Transverse colon (tissue), 4 donors: ENCODE data around the gene SLC29A4. TPM values are rescaled to one million over a fixed set of nuclear protein-coding genes. Genes with fewer than 3 reads are reported as not detected.
"Not testable (repeated sequence)": the region's sequence is repeated elsewhere in the genome, so short reads cannot be mapped to it uniquely, and the experiment has no call there.

Source experiments
- DNase-seq: peaks from one replicate; pipeline ENCODE4 v3.0.0-alpha.2; 2019
- H3K27ac ChIP-seq, 4 donors: fragments of 200-600 bp; sonication (generic); 2 replicates each; pipeline ENCODE4 v1.5.1; 2016 to 2018; ENCODE audit warnings: inconsistent platforms in 4 of 4
- H3K27me3 ChIP-seq: fragments of 200-600 bp; sonication (generic); 2 replicates; pipeline ENCODE4 v1.5.1; 2017; ENCODE audit warnings: inconsistent platforms
- H3K36me3 ChIP-seq, 4 donors: fragments of 200-600 bp; sonication (generic); 2 replicates each; pipeline ENCODE4 v1.5.1; 2017 to 2019; ENCODE audit warnings: inconsistent platforms in 4 of 4
- H3K4me1 ChIP-seq, 4 donors: fragments of 200-600 bp; sonication (generic); 2 replicates each; pipeline ENCODE4 v1.5.1; 2017 to 2020; ENCODE audit warnings: inconsistent platforms in 4 of 4
- H3K4me3 ChIP-seq, 4 donors: fragments of 200-600 bp; sonication (generic); 1 replicate in 1 of 4; 2 replicates in 3 of 4; pipeline versions ENCODE4 v1.5.1 to v1.6.1; 2017 to 2019; ENCODE audit warnings: inconsistent platforms in 4 of 4
- H3K9me3 ChIP-seq, 2 donors: fragments of 200-600 bp; sonication (generic); 2 replicates each; pipeline ENCODE4 v1.5.1; 2017 to 2019; ENCODE audit warnings: inconsistent platforms in 2 of 2
- EP300 ChIP-seq: sonication (generic); formaldehyde crosslinking; IDR thresholded peaks from one replicate; pipeline ENCODE4 v1.6.1; 2017; ENCODE audit warnings: antibody characterized with exemption, low read depth
- POLR2A ChIP-seq: fragments of 450-650 bp; IDR thresholded peaks from one replicate; pipeline ENCODE4 v1.6.1; 2016; ENCODE audit warnings: antibody characterized with exemption, mild to moderate bottlenecking, moderate library complexity
- POLR2AphosphoS5 ChIP-seq, 3 donors: sonication (generic); formaldehyde crosslinking; IDR thresholded peaks; one replicate each; pipeline ENCODE4 v1.6.1; 2016; ENCODE audit warnings: antibody characterized with exemption in 3 of 3
- WGBS, 2 donors: methylation state at CpG; one replicate each; pipeline ENCODE4 v1.1.5; 2018; ENCODE audit warnings: low coverage in 1 of 2; 5-methylcytosine and 5-hydroxymethylcytosine counted together
- in situ Hi-C, 4 donors: fragments of 200-750 bp; cut with MboI; loops; one replicate each; pipeline versions ENCODE4 v1.15.0 to v1.15.1; 2017; ENCODE audit warnings: low sequenced_read_pairs in 3 of 4, low pct_ligation_motif_present in 1 of 4, low pct_unique_long_range_greater_than_20kb in 1 of 4
- intact Hi-C: fragments of 100-400 bp; cut with DNase I; formaldehyde crosslinking; loops from one replicate; pipeline ENCODE4 v1.15.1; 2023; ENCODE audit warnings: low total_unique reads
- total RNA-seq, 4 donors: library from RNA; depleted of rRNA; stranded (reverse); fragments of >200 nt; gene quantifications; one replicate each; pipeline ENCODE4 v1.1.0, GENCODE V29; 2016
- TF ChIP-seq, protein P1 (sequence below), 5 experiments: fragments of 200-600 bp in 3 of 5; fragments of 450-650 bp in 2 of 5; sonication (generic) in 3 of 5; IDR thresholded peaks; 1 replicate in 2 of 5; 2 replicates in 3 of 5; pipeline ENCODE4 v1.5.1; 2016 to 2017; ENCODE audit warnings: antibody characterized with exemption in 5 of 5, inconsistent platforms in 3 of 5, mild to moderate bottlenecking in 2 of 5, moderate library complexity in 1 of 5

The SLC29A4 gene
- total RNA-seq, 4 donors from 2014 or later: 0.60 to 36.3 (median 2.6) TPM

DNA sequence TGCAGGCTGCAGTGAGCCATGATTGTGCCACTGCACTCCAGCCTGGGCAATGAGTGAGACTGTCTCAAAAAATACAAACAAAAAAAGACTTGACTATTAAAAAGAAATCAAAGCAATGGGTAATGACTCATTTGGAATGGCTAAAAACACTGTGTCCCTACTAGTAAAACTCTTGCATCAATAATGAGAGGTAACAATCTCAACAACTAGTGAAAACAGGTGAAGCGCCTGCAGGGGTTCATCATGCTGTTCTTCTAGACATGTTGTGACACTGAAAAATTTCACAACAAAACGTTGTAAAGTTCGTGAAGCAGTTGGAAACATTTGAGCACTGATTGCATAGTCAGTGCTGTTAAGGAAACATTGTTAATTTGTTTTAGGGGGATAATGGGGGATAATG lies 26.9 kb upstream of the SLC29A4 start:
- TF ChIP-seq EP300 (no peak), POLR2AphosphoS5 (IDR thresholded peaks at IDR 0.05) (no peak), POLR2A (no peak)
- TF ChIP-seq, protein P1, sequence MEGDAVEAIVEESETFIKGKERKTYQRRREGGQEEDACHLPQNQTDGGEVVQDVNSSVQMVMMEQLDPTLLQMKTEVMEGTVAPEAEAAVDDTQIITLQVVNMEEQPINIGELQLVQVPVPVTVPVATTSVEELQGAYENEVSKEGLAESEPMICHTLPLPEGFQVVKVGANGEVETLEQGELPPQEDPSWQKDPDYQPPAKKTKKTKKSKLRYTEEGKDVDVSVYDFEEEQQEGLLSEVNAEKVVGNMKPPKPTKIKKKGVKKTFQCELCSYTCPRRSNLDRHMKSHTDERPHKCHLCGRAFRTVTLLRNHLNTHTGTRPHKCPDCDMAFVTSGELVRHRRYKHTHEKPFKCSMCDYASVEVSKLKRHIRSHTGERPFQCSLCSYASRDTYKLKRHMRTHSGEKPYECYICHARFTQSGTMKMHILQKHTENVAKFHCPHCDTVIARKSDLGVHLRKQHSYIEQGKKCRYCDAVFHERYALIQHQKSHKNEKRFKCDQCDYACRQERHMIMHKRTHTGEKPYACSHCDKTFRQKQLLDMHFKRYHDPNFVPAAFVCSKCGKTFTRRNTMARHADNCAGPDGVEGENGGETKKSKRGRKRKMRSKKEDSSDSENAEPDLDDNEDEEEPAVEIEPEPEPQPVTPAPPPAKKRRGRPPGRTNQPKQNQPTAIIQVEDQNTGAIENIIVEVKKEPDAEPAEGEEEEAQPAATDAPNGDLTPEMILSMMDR (IDR thresholded peaks at IDR 0.05): no peak
- DNase-seq: no peak
- intact Hi-C loops (no loop called here), in situ Hi-C loops (no loop called here)
- Histone ChIP-seq H3K9me3 (no peaks in the 10 kb centered on the region), H3K4me1 (no peaks in the 10 kb centered on the region), H3K27me3 (no peaks in the 10 kb centered on the region), H3K4me3 (no peak overlapping the region), H3K27ac (no peak overlapping the region), H3K36me3 (no peaks in the 10 kb centered on the region)
- 67 to 68% methylated on average over 3 of the region's 3 CpGs for WGBS, 2 donors

DNA sequence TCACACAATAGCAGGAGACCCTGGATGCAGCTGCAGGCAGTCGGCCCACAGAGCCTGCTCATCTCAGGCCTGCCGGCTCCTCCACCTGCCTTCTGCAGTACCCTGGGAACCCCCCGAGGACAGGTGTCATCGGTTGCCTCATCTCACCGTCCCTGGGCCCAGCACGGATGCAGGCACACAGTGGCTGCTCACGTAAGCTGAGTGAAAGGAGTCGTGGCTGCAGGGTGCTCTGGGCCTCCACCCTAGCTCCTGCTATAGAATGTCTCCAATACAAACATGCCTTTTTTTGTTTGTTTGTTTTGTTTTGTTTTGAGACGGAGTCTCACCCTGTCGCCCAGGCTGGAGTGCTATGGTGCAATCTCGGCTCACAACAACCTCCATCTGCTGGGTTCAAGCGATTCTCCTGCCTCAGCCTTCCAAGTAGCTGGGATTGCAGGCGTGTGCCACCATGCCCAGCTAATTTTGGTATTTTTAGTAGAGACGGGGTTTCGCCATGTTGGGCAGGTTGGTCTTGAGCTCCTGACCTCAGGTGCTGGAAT lies 22.1 kb upstream of the SLC29A4 start:
- WGBS, 2 donors: 60 to 84% methylated on average over 1 to 15 of the region's 15 CpGs
- H3K27me3 ChIP-seq, DNase-seq, H3K27ac ChIP-seq, in situ Hi-C loops, H3K9me3 ChIP-seq, intact Hi-C loops, H3K4me1 ChIP-seq, H3K36me3 ChIP-seq, H3K4me3 ChIP-seq: not testable (repeated sequence)

DNA sequence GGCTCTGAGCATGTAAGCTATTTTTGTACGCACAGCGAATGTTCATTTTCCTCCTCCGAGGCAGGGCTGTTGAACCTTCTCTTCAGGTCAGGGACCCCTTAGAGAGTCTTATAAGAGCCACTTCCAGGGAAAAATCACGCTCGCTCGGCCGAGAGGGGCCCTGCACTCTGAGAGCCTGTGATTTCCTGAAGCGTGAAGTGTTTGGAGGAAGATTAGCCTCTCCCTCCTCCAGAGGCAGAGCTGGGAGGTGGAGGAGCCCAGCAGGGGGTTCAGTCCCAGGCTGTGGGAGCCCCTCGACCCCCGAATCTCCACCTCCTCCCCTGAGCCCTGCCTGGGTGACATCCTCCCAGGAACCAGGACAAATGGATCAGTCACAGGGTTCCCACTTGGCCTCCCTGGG lies 19.7 kb upstream of the SLC29A4 start:
- in situ Hi-C loops, H3K4me1 ChIP-seq, H3K36me3 ChIP-seq, H3K27ac ChIP-seq, intact Hi-C loops, DNase-seq, H3K9me3 ChIP-seq, H3K4me3 ChIP-seq, H3K27me3 ChIP-seq: not testable (repeated sequence)
- 60% methylated on average over 1 to 8 of the region's 10 CpGs for WGBS, 2 donors

DNA sequence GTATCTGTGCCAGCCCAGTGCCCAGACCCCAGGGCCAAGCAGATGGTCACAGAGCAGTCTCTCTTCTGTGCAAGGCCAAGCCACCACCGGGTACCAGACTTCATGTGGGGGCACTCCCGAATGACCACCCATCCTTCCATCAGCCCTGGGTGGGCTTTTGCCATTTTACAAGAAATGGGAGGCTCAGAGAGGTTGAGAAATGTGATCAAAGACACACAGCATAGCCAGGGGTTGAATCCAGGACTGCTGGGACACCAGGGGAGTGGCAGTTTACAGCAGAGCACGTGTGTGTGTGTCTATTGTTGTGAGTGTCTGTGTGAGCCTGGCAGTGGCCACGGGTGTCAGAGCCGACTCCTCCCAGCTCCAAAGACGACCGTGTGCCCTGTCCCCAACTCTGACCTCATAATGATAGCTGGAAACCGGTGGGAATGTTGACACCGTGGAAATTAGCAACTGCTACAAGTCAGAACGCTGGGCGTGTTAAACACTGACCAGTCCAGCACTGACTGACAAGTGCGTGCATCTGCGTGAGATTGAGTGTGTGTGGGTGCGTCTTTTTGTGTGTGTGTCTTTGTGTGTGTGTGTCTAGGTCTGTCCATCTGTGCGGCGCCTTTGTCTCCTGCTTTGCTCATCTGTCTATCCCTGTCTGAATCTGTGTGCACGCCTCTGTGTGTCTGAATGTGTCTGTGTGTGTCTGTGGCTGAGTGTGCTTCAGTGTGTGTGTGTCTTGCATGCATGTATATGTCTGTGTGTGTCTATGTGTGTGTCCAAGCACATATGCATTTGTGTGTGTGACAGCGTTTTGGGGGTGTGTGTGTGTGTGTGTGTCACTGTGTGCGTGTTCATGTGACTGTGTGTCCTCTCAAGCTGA lies 17.2 kb upstream of the SLC29A4 start:
- WGBS, 2 donors: 60 to 61% methylated on average over 2 to 19 of the region's 19 CpGs
- no peak for DNase-seq
- Histone ChIP-seq H3K27me3 (no peaks in the 10 kb centered on the region), H3K4me3 (no peak overlapping the region), H3K4me1 (no peaks in the 10 kb centered on the region), H3K9me3 (no peaks in the 10 kb centered on the region), H3K27ac (no peak overlapping the region), H3K36me3 (no peaks in the 10 kb centered on the region)
- TF ChIP-seq POLR2A (no peak), EP300 (no peak), POLR2AphosphoS5 (IDR thresholded peaks at IDR 0.05) (no peak)
- TF ChIP-seq, protein P1 (IDR thresholded peaks at IDR 0.05): no peak
- intact Hi-C loops: no loop called here
- in situ Hi-C loops: no loop called here

DNA sequence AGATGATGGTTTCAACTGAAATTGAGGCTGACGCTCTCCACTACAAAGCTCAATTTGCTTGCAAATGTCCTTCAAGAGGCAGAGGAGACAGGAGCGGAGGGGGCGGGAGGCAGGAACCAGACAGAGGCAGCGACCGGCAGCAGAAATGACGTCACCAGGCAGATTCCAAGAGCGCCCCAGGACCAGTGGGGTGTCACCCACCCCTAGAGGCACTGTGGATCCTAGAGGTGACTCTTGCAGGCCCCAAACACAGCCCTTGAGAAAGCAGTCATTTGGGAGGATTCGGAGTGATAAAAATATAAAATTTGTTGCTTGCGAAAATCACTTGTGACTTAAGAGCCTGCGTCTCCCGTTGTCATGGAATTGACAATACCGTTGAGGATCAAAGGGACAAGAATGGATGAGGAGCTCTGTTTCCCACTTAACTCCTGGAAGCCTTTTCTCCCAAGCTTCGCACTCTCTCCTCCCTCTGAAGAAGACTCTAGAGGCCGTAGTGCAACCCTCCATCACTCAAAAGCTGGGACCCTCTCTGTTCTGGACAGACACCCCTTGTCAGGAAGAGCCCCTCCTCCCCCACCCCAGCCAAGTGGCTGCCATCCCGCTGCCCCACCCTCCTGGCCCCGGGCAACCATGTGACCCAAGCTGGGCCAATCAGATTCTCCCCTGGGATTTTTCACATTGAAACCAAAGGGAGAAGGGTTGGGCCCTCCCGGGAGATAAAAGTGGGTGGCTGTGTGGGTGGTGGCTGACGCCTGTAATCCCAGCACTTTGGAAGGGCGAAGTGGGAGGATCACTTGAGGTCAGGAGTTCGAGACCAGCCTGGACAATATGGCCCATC lies 16.3 kb upstream of the SLC29A4 start:
- WGBS, 2 donors: 62 to 90% methylated on average over 4 to 20 of the region's 20 CpGs
- TF ChIP-seq EP300 (no peak), POLR2A (no peak), POLR2AphosphoS5 (IDR thresholded peaks at IDR 0.05) (no peak)
- TF ChIP-seq, protein P1 (IDR thresholded peaks at IDR 0.05): no peak
- in situ Hi-C loops (no loop called here), intact Hi-C loops (no loop called here)
- Histone ChIP-seq H3K4me3 (no peak overlapping the region), H3K27ac (no peak overlapping the region), H3K9me3 (no peaks in the 10 kb centered on the region), H3K4me1 (no peaks in the 10 kb centered on the region), H3K36me3 (no peaks in the 10 kb centered on the region), H3K27me3 (no peaks in the 10 kb centered on the region)
- DNase-seq: no peak

DNA sequence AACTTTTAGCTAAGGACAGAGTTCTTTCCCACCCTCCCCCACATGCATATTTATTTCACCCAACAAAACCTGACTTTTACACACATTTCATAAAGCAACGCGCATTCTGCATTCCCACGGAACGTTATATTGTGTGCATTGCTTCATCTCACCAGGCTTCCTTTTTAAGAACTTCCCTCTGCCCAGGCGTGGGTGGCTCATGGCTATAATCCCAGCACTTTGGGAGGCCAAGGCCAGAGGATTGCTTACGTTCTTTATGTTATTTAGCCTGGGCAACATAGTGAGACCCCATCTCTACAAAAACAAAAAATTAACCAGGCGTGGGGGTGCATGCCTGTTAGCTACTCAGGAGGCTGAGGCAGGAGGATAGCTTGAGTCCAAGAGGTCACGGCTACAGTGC lies 14.9 kb upstream of the SLC29A4 start:
- H3K4me3 ChIP-seq, H3K36me3 ChIP-seq, H3K27me3 ChIP-seq, H3K9me3 ChIP-seq, H3K4me1 ChIP-seq, H3K27ac ChIP-seq, DNase-seq, intact Hi-C loops, in situ Hi-C loops: not testable (repeated sequence)
- 72 to 76% methylated on average over 7 to 8 of the region's 8 CpGs for WGBS, 2 donors

DNA sequence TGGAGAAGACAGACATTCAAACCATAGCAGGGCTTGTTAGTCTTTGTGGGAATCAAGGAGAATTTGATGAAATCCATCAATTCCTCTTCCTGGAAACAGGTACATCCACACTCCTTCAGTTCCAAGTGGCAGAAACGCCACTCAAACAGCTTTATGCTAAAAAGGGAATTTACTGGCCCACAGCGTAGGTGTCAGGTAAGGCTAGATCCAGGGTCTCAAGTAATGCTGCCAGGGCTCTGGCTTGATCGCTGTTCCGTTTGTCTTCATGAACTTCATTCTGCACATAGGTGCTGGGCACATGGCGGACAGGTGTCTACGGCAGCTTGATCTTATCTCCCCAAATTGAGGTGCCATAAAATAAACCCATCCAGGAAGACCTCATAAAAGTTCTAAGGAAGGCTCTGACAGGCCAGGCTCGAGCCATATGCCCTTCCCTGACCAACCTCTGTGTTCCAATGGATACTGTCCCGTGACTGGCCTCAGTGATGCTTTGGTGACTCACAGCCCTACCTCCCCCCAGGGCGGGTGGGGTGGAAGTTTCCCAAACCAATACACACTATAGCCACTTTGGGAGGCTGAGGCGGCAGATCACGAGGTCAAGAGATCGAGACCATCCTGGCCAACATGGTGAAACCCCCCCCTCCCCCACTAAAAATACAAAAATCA lies 12.6 kb upstream of the SLC29A4 start:
- H3K27ac ChIP-seq, in situ Hi-C loops, H3K36me3 ChIP-seq, intact Hi-C loops, H3K9me3 ChIP-seq, H3K4me3 ChIP-seq, H3K27me3 ChIP-seq: not testable (repeated sequence)
- 48 to 70% methylated on average over 3 to 11 of the region's 12 CpGs for WGBS, 2 donors
- H3K4me1 ChIP-seq: peaks cover 0 to 17% (median 4%) of the 10 kb centered on the region in 4 donors
- DNase-seq: peak; percentile 18
